DOHH2 (cell line): ENCODE results near the gene SPRR1A.

Experiments used
- EZH2phosphoT487 ChIP-seq: fragments of 200-600 bp; sonication (generic); IDR thresholded peaks from 2 replicates; pipeline ENCODE4 v1.6.1; 2017; ENCODE audit warnings: borderline replicate concordance, mild to moderate bottlenecking, antibody characterized with exemption, low read length, moderate library complexity, mixed read lengths
- TF ChIP-seq, protein P1 (sequence below): fragments of 200-600 bp; sonication (generic); IDR thresholded peaks from one replicate; pipeline ENCODE4 v1.5.1; 2014; ENCODE audit warnings: antibody characterized with exemption, mild to moderate bottlenecking, low read depth, low read length; ENCODE audit not compliant: poor library complexity, severe bottlenecking

DNA sequence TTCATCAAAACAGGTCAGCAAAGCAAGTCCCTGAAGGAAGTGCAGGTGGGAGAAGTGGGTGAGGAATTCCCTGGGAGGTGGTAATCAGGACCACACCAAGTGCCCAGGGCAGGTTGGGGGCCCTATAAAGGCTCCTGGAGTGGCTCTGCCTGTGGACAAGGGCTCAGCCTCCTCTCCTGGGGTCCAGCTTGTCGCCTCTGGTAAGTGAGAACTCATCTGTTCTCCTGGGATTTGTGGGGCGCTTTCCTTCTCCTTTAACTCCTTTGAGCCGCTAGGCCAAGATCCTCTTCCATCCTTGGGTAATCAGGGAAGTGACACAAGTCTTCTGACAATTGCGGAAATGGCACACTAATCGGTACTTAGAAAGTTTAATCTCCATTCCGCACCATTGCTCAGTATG is 13.4 kb upstream of the SPRR1A start, which contains the start of gene SPRR4:
- TF ChIP-seq, protein P1, sequence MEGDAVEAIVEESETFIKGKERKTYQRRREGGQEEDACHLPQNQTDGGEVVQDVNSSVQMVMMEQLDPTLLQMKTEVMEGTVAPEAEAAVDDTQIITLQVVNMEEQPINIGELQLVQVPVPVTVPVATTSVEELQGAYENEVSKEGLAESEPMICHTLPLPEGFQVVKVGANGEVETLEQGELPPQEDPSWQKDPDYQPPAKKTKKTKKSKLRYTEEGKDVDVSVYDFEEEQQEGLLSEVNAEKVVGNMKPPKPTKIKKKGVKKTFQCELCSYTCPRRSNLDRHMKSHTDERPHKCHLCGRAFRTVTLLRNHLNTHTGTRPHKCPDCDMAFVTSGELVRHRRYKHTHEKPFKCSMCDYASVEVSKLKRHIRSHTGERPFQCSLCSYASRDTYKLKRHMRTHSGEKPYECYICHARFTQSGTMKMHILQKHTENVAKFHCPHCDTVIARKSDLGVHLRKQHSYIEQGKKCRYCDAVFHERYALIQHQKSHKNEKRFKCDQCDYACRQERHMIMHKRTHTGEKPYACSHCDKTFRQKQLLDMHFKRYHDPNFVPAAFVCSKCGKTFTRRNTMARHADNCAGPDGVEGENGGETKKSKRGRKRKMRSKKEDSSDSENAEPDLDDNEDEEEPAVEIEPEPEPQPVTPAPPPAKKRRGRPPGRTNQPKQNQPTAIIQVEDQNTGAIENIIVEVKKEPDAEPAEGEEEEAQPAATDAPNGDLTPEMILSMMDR, result no peak
- TF ChIP-seq EZH2phosphoT487, result no peak
